ENCODE measurements around the gene TENM4.
"Not testable (repeated sequence)": the region's sequence is repeated elsewhere in the genome, so short reads cannot be mapped to it uniquely, and the experiment has no call there.

TENM4 gene

GRCh38 chr11:78991681-78992080, 449.1 kb downstream of the TENM4 start:
- no peak for DNase-seq

GRCh38 chr11:78990261-78990660, 450.6 kb downstream of the TENM4 start:
- no peak for DNase-seq

- no peak for DNase-seq
Measured at GRCh38 chr11:78987748-78988147, 453.1 kb downstream of the TENM4 start.

- no peak for DNase-seq
Measured at GRCh38 chr11:78986305-78986704, 454.5 kb downstream of the TENM4 start.

- DNase-seq: no peak
Measured at GRCh38 chr11:78985663-78986062, 455.2 kb downstream of the TENM4 start.

GRCh38 chr11:78982473-78982872, 458.4 kb downstream of the TENM4 start:
- no peak for DNase-seq

GRCh38 chr11:78981153-78981552, 459.7 kb downstream of the TENM4 start:
- no peak for DNase-seq

- DNase-seq: no peak
Measured at GRCh38 chr11:78978831-78979230, 462.0 kb downstream of the TENM4 start.

- not testable (repeated sequence) for DNase-seq
Measured at GRCh38 chr11:78977848-78978247, 463.0 kb downstream of the TENM4 start.

GRCh38 chr11:78977009-78977408, 463.8 kb downstream of the TENM4 start:
- no peak for DNase-seq

GRCh38 chr11:78975081-78975480, 465.7 kb downstream of the TENM4 start:
- DNase-seq: no peak

- no peak for DNase-seq
Measured at GRCh38 chr11:78973876-78974275, 467.0 kb downstream of the TENM4 start.

GRCh38 chr11:78972590-78972989, 468.2 kb downstream of the TENM4 start:
- no peak for DNase-seq

- DNase-seq: no peak
Measured at GRCh38 chr11:78972177-78972576, 468.7 kb downstream of the TENM4 start.

- DNase-seq: no peak
Measured at GRCh38 chr11:78967811-78968210, 473.0 kb downstream of the TENM4 start.

GRCh38 chr11:78965432-78965831, 475.4 kb downstream of the TENM4 start:
- DNase-seq: no peak

- no peak for DNase-seq
Measured at GRCh38 chr11:78961937-78962701, 478.7 kb downstream of the TENM4 start.

GRCh38 chr11:78961247-78961646, 479.6 kb downstream of the TENM4 start:
- no peak for DNase-seq

- DNase-seq: no peak
Measured at GRCh38 chr11:78958444-78958843, 482.4 kb downstream of the TENM4 start.

GRCh38 chr11:78957476-78958245, 483.2 kb downstream of the TENM4 start:
- peak; percentile 28 for DNase-seq

- no peak for DNase-seq
Measured at GRCh38 chr11:78954696-78955095, 486.1 kb downstream of the TENM4 start.

GRCh38 chr11:78954261-78954660, 486.6 kb downstream of the TENM4 start:
- no peak for DNase-seq

- DNase-seq: no peak
Measured at GRCh38 chr11:78952890-78953289, 487.9 kb downstream of the TENM4 start.

- DNase-seq: no peak
Measured at GRCh38 chr11:78952175-78952574, 488.7 kb downstream of the TENM4 start.
